Germinal center (tissue), 1 donor: ENCODE data around the gene TYK2.
"Not testable (repeated sequence)": the region's sequence is repeated elsewhere in the genome, so short reads cannot be mapped to it uniquely, and the experiment has no call there.

Experiments used
- DNase-seq: peaks from one replicate; pipeline ENCODE4 v3.0.0; 2012; ENCODE audit warnings: mixed read lengths, low spot score

The TYK2 gene

DNA sequence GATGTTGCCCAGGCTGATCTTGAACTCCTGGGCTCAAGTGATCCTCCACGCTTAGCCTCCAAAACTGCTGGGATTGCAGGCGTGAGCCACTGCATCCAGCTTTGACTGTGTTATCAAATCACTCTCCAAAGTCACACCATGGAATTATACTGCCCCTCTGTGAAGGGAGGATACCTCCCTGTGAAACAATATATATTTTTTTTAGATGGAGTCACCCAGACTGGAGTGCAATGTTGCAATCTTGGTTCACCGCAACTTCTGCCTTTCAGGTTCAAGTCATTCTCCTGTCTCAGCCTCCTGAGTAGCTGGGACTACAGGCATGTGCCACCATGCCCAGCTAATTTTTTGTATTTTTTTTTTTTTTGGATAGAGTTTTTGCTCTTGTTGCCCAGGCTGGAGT is 7.7 kb downstream of the TYK2 start:
- no peak for DNase-seq

DNA sequence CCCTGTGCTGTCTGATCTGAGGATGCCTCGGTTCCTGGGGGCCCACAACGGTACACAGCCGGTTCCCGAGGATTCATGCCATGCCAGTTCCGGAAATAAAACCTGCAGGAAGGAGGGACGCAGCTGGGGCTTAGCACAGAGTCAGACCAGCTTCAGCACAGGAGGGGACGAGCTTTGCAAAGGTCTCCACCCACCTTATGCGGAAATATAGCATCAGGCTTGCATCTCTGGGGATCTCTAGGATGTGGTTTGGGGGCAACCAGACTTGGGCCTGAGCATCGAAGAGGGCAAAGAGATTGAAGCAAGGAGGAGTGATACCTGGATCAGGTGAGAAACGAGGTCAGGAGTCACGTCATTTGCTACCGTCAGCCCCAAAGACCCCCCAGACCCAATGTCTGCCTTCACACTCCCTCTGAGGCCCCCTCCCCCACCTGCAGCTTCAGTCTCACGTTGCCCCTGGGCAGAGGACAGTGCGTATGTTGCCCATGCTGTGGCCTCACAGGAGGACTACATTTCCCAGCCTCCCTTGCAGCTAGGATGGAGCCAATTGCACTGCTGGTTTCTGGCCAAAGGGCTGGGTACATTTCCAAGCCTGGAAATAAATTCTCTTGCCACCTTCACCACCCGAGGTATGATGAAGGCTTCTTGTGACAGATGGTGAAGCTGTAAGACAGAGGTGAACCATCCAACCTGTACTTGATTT is 12.1 kb downstream of the TYK2 start:
- DNase-seq: no peak

DNA sequence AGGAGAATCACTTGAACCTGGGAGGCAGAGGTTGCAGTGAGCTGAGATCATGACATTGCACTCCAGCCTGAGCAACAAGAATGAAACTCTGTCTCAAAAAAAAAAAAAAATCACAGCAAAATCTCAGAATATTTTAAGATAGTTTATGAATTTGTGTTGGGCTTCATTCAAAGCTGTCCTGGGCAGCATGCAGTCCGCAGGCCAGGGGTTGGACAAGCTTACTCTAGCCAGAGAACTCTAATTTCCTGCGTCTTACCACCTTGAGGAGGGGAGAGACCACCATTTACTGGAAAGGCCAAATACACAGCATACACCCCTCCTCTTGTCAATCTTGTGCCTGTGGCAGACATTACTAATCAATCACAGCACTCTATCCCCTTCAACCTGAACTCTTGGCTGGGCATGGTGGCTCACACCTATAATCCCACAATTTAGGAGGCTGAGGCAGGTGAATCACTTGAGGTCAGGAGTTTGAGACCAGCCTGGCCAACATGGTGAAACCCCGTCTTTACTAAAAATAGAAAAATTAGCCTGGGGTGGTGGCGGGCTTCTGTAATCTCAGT is 13.3 kb downstream of the TYK2 start:
- DNase-seq: not testable (repeated sequence)

DNA sequence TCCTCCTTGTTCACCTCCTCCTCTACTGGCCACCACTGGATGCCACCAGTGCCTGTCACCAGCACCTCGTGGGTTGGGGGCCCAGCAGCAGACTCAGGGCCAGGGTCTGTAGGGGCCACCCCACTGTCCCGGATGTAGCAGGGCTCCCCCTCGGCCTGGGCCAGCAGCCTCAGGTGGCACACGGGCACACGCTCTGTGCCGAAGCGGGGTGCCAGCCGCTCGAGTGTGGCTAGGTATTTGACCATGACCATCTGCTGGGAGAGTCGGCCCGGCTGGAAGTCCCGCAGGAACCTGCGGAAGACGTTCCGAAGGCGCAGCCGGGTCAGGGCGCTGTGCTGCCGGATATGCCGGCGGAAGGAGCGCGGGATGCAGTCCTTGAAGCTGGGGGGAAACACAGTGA is 14.9 kb downstream of the TYK2 start:
- DNase-seq: no peak

DNA sequence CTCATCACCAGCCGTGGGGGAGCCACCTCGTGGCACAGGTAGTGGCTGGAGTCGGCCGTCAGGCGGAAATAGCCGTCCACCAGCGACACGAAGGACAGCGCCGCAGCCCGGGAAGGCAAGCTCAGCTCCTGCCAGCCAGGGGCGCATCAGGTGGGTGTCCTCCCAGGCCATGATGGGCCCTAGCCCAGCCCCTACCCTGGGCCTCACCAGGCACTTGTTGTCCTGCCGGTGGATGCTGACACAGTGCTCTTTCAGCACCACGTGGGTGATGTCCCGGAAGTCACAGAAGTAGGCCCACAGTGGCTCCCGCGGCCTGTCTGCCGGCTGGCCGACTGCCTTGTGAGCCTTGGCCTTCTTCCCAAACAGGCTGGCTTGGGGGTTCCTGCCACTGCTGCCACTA is 15.7 kb downstream of the TYK2 start:
- DNase-seq: no peak

DNA sequence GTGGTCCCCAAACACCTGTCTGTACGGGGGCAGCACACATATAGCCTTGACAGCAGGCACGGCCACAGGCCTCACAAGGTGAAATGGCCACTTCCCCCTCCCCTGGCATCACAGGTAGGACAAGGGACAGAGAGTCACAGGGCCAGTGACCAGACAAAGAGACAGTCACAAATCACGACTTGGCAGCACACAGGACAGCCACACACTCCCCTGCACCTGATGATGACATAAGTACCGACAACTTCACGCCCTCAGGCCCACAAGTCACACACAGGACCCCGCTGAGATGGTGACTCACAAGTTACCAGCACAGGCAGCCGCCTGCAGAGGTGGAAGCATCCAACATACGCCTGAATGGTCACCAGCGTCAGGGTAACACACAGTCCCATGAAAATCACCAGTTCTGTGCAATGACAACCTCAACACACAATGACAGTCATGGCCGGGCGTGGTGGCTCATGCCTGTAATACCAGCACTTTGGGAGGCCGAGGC is 16.5 kb downstream of the TYK2 start:
- no peak for DNase-seq

DNA sequence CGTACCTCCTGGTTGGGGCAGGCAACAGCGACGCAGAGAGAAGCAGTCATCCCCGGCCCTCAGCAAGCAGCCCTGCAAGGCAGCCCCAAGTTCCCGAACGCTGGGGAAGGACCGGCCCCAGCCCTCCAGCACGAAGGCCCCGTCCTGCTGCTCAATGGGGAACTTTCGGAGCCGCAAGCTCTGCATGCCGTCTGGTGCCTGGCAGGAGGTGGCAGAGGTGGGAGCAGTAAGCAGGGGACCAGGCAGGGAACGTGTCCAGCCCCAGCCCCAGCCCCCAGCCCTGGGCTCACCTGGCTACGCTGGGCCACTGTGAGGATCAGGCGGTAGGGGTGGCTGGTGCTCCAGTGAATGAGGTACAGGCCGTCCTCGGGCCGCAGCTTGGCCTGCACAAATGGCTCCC is 18.1 kb downstream of the TYK2 start:
- no peak for DNase-seq

DNA sequence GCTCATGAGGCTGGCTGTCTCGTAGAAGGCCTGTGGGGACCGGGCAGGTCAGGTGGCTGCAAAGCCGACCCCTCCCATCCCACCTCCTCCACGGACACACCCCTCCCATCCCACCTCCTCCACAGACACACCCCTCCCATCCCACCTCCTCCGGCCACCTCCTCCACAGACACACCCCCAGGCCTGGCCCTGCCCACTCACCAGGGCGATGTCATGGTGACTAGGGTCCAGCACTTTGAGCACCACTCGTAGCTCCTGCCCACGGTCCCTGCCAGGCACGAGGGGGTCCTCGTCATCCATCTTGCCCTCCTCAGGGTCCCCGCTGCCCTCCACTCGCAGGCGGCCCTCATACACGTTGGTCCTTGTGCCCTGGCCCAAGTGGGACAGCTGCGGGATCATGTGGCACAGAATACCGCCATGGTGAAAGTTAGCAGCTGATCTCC is 18.8 kb downstream of the TYK2 start:
- DNase-seq: no peak

DNA sequence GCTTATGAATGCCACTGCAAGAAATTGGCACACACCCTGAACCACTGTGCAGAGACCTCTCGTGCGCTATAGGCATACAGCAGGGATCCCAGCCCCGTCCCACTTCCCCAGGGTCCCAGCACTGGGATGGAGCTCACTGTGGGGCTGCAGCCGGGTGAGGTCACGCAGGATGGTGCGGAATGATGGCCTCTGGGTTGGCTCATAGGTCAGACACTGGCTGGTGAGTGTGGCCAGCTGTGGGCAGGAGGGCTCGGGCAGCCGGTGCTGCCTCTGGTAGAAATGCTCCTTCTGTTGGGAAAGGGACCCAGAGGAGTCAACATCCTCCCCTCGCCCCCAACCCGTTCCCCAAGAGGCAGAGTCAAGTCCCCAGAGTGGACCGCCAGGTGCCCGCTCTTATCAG is 23.9 kb downstream of the TYK2 start:
- DNase-seq: no peak

DNA sequence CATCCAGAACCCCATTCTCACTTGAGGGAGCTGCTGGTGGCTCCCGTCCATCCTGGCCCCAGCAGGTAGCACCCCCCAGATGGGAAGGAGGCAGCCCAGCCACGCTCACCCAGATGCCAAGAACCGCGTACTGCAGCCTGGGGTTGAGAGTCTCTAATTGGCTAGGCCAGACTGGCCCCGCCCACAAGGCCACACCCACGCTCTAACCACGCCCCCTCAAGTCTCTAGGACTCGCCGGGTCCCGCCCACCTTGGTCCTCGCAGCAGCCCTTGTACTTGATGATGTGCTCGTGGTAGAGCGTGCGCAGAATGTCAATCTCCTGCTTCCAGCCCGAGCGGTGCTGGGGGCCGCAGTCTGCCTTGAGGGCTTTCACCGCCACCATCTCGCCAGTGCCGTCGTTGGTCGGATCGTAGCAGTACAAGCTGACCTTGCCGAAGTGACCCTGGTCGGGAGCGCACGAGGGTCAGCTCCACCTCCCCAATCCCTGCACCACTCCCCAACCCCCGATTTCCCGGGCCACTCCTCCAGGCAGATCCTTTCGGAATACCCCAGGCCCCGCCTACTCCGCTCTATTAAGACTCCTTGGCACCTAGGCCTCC is 26.5 kb downstream of the TYK2 start:
- DNase-seq: no peak

DNA sequence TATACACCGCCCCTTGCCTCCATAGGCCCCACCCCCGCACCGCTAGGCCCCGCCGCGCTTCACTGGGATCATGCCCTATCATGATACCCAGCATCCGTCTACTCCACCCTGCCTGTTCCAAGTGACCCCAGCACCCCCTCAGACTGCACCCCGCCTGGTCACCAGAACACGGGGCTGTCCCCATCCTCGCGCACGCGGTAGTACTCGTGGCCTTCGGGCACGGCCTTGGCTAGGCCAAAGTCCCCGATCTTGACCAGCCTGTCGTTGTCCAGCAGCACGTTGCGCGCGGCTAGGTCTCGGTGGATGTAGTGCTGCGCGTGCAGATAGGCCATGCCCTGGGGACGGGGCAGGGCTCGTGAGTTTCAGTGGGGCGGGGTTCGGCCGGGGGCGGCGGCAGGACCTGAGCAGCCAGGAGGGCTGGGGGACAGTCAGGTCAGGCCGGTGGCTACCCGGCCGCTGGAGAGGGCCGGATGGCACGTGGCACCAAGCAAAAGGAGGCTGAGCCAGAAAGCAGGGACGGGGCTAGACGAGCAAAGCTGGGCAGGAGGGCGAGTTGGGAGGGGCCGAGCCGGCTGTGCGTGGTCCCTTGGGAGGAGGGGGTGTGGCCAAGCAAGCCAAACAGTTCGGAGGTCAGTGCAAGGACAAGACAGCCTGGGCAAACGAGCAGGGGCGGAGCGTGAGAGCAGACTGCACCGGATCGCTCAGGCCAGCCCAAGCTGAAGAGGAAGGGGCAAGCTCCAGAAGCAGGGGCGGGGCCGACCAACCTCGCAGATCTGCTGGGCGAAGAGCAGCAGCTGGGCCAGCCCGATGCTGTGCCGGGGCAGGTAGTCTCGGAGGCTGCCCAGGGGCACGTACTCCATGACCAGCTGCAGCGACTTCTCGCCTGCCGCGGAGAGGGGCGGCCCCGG is 27.4 kb downstream of the TYK2 start:
- DNase-seq: no peak

DNA sequence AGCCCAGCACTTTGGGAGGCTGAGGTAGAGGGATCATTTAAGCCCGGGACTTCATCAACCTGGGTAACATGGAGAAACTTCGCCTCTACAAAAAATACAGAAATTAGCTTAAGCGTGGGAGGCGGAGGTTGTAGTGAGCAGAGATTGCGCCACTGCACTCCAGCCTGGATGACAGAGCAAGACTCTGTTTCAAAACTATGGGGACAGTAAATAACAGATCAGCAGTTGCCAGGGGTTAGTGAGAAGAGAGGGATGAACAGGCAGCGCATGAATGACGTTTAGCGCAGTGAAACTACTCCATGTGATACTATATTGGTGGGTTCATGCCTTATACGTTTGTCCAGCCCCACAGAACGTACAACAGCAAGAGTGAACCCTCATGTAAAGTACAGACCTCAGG is 33.9 kb downstream of the TYK2 start:
- no peak for DNase-seq

DNA sequence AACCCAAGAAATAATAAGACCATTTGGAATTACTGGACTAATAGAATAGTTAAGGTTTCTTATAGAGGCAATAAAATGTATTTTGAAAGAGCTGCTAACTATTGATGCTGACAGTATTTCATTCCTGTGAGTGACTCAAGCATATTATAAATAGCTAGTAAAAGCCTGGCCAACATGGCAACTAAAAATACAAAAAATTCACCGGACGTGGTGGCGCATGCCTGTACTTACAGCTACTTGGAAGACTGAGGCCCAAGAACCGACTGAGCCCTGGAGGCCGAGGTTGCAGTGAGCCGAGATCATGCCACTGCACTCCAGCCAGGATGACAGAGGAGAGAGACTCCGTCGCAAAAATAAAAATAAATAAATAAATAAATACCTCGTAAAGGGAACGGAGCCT is 35.6 kb downstream of the TYK2 start:
- DNase-seq: no peak

DNA sequence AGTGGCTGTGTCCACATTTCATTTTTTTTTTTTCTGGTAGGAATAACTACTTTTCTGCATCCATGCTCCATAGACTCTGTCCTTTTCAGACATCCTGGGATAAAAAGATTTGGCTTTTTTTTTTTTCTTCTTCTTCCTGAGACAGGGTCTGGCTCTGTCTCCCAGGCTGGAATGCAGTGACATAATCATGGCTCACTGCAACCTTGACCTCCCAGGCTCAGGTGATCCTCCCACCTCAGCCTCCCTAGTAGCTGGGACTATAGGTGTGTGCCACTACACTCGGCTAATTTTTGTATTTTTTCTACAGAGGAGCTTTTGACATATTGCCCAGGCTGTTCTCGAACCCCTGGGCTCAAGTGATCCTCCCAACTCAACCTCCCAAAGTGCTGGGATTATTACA is 36.9 kb downstream of the TYK2 start:
- no peak for DNase-seq

DNA sequence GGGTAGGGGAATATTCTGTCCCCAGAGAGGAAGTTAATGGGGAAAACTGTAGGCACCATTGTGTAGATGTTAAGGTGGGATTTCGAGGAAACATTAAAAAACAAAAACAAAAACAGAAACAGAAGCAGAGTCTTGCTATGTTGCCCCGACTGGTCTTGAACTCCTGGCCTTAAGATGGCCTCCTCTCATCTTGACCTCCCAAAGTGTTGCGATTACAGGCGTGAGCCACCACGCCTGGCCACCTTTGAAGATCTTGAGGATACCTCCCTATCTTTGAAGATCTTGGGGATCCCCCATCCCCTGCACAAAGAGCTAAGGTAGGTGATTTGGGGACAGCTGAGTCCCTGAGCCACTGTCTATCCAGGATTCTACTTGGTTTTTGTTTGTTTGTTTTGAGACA is 40.4 kb downstream of the TYK2 start:
- no peak for DNase-seq

DNA sequence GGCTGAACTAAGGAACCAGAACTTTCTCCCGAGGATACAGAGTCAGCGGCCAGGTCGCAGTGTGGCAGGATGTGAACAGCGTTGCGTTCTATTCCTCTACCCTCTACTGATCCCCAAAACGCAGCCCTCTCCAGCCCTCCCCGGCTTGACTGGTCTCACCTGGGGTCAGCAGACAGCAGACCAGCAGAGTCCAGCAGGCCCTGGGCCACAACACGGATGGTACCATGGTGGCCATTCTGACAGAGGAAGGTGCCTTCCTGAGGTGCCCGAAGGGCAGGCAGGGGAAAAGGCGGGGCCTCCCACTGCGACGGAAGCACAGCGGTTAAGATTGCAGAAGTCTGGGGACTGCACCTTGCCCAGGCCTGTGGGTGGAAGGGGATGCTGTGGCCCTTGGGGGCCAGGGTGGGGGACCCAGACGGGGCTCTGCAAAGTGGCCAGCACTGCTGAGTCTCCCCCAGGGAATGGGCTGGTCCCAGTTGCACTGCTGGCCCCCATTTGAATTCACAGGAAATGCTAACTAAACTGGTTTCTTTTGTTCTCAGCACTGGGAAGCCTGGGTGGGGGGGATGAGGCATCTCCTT is 40.9 kb downstream of the TYK2 start, which contains the start of gene ICAM3:
Gene ICAM3, minus strand, starts transcription at position 245 of the 581 bp plus-strand sequence. Its CDS starts 10 bp downstream, at position 235.
- peak; percentile 72 for DNase-seq

DNA sequence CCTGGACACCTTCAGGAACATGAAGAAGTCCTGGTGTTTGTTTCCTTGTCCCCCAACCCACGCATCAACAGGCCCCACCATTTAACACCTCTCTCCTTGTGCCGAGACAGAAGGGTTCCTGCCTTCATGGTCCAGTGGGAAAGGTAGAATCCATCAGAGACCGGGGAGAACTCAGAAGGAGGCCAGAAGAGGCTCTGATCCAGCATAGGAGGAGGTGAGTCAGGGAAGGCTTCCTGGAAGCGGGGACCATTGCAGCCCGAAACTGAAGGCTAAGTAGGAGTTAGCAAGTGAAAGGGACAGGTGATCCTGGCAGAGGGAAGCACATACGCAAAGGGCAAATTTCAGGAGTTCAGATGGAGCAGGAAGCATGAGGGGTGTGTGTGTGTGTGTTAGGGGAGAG is 41.4 kb downstream of the TYK2 start:
- DNase-seq: no peak

DNA sequence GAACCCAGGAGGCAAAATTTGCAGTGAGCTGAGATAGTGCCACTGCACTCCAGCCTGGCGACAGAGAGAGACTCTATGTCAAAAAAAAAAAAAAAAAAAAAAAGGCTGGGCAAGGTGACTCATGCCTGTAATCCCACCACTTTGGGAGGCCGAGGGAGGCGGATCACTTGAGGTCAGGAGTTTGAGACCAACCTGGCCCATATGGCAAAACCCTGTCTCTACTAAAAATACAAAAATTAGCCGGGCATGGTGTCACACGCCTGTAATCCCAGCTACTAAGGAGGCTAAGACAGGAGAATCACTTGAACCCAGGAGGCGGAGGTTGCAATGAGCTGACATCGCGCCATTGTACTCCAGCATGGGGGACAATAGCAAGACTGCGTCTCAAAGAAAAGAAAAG is 43.6 kb downstream of the TYK2 start:
- not testable (repeated sequence) for DNase-seq

DNA sequence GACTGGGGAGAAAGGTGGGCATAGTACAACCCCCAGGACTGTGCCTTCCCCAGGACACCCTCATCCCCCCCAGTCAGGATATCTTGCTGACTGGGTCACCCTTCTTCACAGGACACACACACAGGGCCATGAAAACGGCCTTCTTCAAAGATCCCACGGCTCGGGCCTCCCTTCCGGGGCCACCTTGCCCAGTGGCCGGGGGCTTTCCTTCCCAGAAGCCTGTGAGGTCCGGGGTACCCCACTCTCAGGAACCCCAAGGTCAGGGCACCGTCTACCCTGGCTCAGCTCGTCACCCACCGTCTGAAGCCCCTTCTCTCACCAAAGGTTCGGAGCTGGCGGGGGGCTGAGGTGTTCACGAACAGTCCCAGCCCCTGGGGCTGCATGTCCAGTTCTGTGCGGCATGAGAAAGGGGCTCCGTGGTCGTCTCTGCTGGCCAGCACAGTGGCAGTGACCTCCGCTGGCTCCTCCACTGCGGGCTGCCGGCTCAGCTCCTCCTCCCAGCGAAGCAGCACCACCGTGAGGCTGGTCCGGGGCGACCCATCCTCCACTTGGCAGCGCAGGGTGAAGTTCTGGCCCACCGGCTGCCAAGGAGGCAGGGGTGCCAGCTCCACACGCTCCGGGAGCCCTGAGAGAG is 44.9 kb downstream of the TYK2 start:
- DNase-seq: no peak

DNA sequence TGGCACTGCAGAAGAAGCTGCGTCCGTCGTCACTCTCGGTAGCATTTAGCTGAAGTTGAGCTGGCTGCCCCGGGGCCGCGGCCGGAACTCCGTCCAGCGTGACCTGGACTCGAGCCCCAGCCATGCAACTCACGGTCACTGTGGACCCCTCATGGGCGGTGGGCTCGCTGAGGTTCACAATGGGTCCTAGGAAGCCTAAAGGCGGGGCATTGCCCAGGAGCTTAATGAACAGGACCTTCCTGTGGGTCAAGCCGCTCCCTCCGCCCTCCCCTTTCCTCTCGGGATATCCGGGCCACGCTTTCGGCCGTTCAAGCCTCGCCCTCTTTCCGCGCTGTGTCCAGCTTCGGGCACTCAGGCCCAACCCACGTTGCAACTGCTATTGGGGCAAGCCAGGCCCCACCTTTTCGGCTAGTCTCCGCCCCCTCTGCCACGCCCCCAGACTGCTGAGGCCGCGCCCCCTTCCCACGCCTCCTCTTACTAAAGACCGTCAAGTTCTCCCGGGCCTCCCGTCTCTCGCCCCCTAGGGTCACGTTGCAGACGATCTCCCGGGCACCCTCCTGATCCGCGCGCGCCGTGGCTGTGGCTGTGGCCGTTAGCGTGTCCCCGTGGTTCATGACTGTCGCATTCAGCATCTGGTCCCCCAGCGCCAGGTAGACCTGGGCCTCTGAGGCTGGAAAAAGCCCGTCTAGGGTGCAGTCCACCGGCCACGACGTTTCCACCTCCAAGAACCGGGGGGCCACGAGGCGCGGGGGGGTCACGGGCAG is 45.6 kb downstream of the TYK2 start:
- DNase-seq: peak; percentile 34
